Measurements from ENCODE around the gene GRIK4.

Gene GRIK4

GRCh38 chr11:120863359-120863758, 351.8 kb downstream of the GRIK4 start:
- no peak overlapping the region for H3K9ac ChIP-seq (ENCODE audit: low read depth in 1 of 2, low read length in 2 of 2)
- H3K27me3 ChIP-seq (ENCODE audit: control insufficient read depth in 2 of 2, insufficient read depth in 2 of 2, low read length in 2 of 2): no peaks in the 10 kb centered on the region
- H3K4me1 ChIP-seq (ENCODE audit: control insufficient read depth in 2 of 2, insufficient read depth in 2 of 2, low read length in 2 of 2): no peaks in the 10 kb centered on the region

GRCh38 chr11:120867024-120867423, 355.5 kb downstream of the GRIK4 start:
- Histone ChIP-seq H3K4me3 (ENCODE audit: low read length in 2 of 2) (no peak overlapping the region), H3K9ac (ENCODE audit: low read depth in 1 of 2, low read length in 2 of 2) (no peak overlapping the region), H3K27me3 (ENCODE audit: control insufficient read depth in 2 of 2, insufficient read depth in 2 of 2, low read length in 2 of 2) (no peaks in the 10 kb centered on the region), H3K9me3 (ENCODE audit: control insufficient read depth in 2 of 2, low read length in 2 of 2) (no peaks in the 10 kb centered on the region), H3K36me3 (ENCODE audit: control insufficient read depth in 2 of 2, insufficient read depth in 2 of 2, low read length in 2 of 2) (no peaks in the 10 kb centered on the region), H3K27ac (ENCODE audit: low read depth in 2 of 2, low read length in 2 of 2) (no peak overlapping the region), H3K4me1 (ENCODE audit: control insufficient read depth in 2 of 2, insufficient read depth in 2 of 2, low read length in 2 of 2) (no peaks in the 10 kb centered on the region)

More at GRCh38 chr11:120863359-120863758, 351.8 kb downstream of the GRIK4 start:
- Histone ChIP-seq H3K36me3 (ENCODE audit: control insufficient read depth in 2 of 2, insufficient read depth in 2 of 2, low read length in 2 of 2) (no peaks in the 10 kb centered on the region), H3K4me3 (ENCODE audit: low read length in 2 of 2) (no peak overlapping the region), H3K27ac (ENCODE audit: low read depth in 2 of 2, low read length in 2 of 2) (no peak overlapping the region), H3K9me3 (ENCODE audit: control insufficient read depth in 2 of 2, low read length in 2 of 2) (no peaks in the 10 kb centered on the region)

GRCh38 chr11:120867531-120867930, 356.0 kb downstream of the GRIK4 start:
- H3K9ac ChIP-seq (ENCODE audit: low read depth in 1 of 2, low read length in 2 of 2): no peak overlapping the region
- H3K4me3 ChIP-seq (ENCODE audit: low read length in 2 of 2): no peak overlapping the region
- H3K4me1 ChIP-seq (ENCODE audit: control insufficient read depth in 2 of 2, insufficient read depth in 2 of 2, low read length in 2 of 2): no peaks in the 10 kb centered on the region
- H3K9me3 ChIP-seq (ENCODE audit: control insufficient read depth in 2 of 2, low read length in 2 of 2): no peaks in the 10 kb centered on the region
- H3K36me3 ChIP-seq (ENCODE audit: control insufficient read depth in 2 of 2, insufficient read depth in 2 of 2, low read length in 2 of 2): no peaks in the 10 kb centered on the region
- H3K27ac ChIP-seq (ENCODE audit: low read depth in 2 of 2, low read length in 2 of 2): no peak overlapping the region
- H3K27me3 ChIP-seq (ENCODE audit: control insufficient read depth in 2 of 2, insufficient read depth in 2 of 2, low read length in 2 of 2): no peaks in the 10 kb centered on the region

- Histone ChIP-seq H3K27ac (ENCODE audit: low read depth in 2 of 2, low read length in 2 of 2) (no peak overlapping the region), H3K9ac (ENCODE audit: low read depth in 1 of 2, low read length in 2 of 2) (no peak overlapping the region), H3K36me3 (ENCODE audit: control insufficient read depth in 2 of 2, insufficient read depth in 2 of 2, low read length in 2 of 2) (no peaks in the 10 kb centered on the region), H3K4me3 (ENCODE audit: low read length in 2 of 2) (no peak overlapping the region), H3K27me3 (ENCODE audit: control insufficient read depth in 2 of 2, insufficient read depth in 2 of 2, low read length in 2 of 2) (no peaks in the 10 kb centered on the region), H3K4me1 (ENCODE audit: control insufficient read depth in 2 of 2, insufficient read depth in 2 of 2, low read length in 2 of 2) (no peaks in the 10 kb centered on the region), H3K9me3 (ENCODE audit: control insufficient read depth in 2 of 2, low read length in 2 of 2) (no peaks in the 10 kb centered on the region)
Measured at GRCh38 chr11:120867988-120868387, 356.4 kb downstream of the GRIK4 start.

- Histone ChIP-seq H3K4me3 (ENCODE audit: low read length in 2 of 2) (no peak overlapping the region), H3K4me1 (ENCODE audit: control insufficient read depth in 2 of 2, insufficient read depth in 2 of 2, low read length in 2 of 2) (no peaks in the 10 kb centered on the region), H3K36me3 (ENCODE audit: control insufficient read depth in 2 of 2, insufficient read depth in 2 of 2, low read length in 2 of 2) (no peaks in the 10 kb centered on the region), H3K27me3 (ENCODE audit: control insufficient read depth in 2 of 2, insufficient read depth in 2 of 2, low read length in 2 of 2) (no peaks in the 10 kb centered on the region), H3K9me3 (ENCODE audit: control insufficient read depth in 2 of 2, low read length in 2 of 2) (no peaks in the 10 kb centered on the region), H3K27ac (ENCODE audit: low read depth in 2 of 2, low read length in 2 of 2) (no peak overlapping the region), H3K9ac (ENCODE audit: low read depth in 1 of 2, low read length in 2 of 2) (no peak overlapping the region)
Measured at GRCh38 chr11:120869097-120869496, 357.5 kb downstream of the GRIK4 start.

GRCh38 chr11:120869516-120870011, 358.0 kb downstream of the GRIK4 start:
- no peak overlapping the region for H3K9ac ChIP-seq (ENCODE audit: low read depth in 1 of 2, low read length in 2 of 2)
- no peaks in the 10 kb centered on the region for H3K36me3 ChIP-seq (ENCODE audit: control insufficient read depth in 2 of 2, insufficient read depth in 2 of 2, low read length in 2 of 2)
- H3K27ac ChIP-seq (ENCODE audit: low read depth in 2 of 2, low read length in 2 of 2): no peak overlapping the region
- H3K4me1 ChIP-seq (ENCODE audit: control insufficient read depth in 2 of 2, insufficient read depth in 2 of 2, low read length in 2 of 2): no peaks in the 10 kb centered on the region
- no peak overlapping the region for H3K4me3 ChIP-seq (ENCODE audit: low read length in 2 of 2)
- no peaks in the 10 kb centered on the region for H3K9me3 ChIP-seq (ENCODE audit: control insufficient read depth in 2 of 2, low read length in 2 of 2)
- no peaks in the 10 kb centered on the region for H3K27me3 ChIP-seq (ENCODE audit: control insufficient read depth in 2 of 2, insufficient read depth in 2 of 2, low read length in 2 of 2)

- H3K27me3 ChIP-seq (ENCODE audit: control insufficient read depth in 2 of 2, insufficient read depth in 2 of 2, low read length in 2 of 2): no peaks in the 10 kb centered on the region
- H3K9ac ChIP-seq (ENCODE audit: low read depth in 1 of 2, low read length in 2 of 2): no peak overlapping the region
- H3K4me1 ChIP-seq (ENCODE audit: control insufficient read depth in 2 of 2, insufficient read depth in 2 of 2, low read length in 2 of 2): no peaks in the 10 kb centered on the region
- no peaks in the 10 kb centered on the region for H3K36me3 ChIP-seq (ENCODE audit: control insufficient read depth in 2 of 2, insufficient read depth in 2 of 2, low read length in 2 of 2)
- H3K4me3 ChIP-seq (ENCODE audit: low read length in 2 of 2): no peak overlapping the region
- no peak overlapping the region for H3K27ac ChIP-seq (ENCODE audit: low read depth in 2 of 2, low read length in 2 of 2)
- no peaks in the 10 kb centered on the region for H3K9me3 ChIP-seq (ENCODE audit: control insufficient read depth in 2 of 2, low read length in 2 of 2)
Measured at GRCh38 chr11:120871194-120871593, 359.6 kb downstream of the GRIK4 start.

GRCh38 chr11:120871924-120872323, 360.4 kb downstream of the GRIK4 start:
- H3K9ac ChIP-seq (ENCODE audit: low read depth in 1 of 2, low read length in 2 of 2): no peak overlapping the region
- no peaks in the 10 kb centered on the region for H3K36me3 ChIP-seq (ENCODE audit: control insufficient read depth in 2 of 2, insufficient read depth in 2 of 2, low read length in 2 of 2)
- no peaks in the 10 kb centered on the region for H3K9me3 ChIP-seq (ENCODE audit: control insufficient read depth in 2 of 2, low read length in 2 of 2)
- no peak overlapping the region for H3K27ac ChIP-seq (ENCODE audit: low read depth in 2 of 2, low read length in 2 of 2)
- H3K4me3 ChIP-seq (ENCODE audit: low read length in 2 of 2): no peak overlapping the region
- no peaks in the 10 kb centered on the region for H3K4me1 ChIP-seq (ENCODE audit: control insufficient read depth in 2 of 2, insufficient read depth in 2 of 2, low read length in 2 of 2)
- no peaks in the 10 kb centered on the region for H3K27me3 ChIP-seq (ENCODE audit: control insufficient read depth in 2 of 2, insufficient read depth in 2 of 2, low read length in 2 of 2)

GRCh38 chr11:120873966-120874735, 362.6 kb downstream of the GRIK4 start:
- no peaks in the 10 kb centered on the region for H3K4me1 ChIP-seq (ENCODE audit: control insufficient read depth in 2 of 2, insufficient read depth in 2 of 2, low read length in 2 of 2)
- no peak overlapping the region for H3K9ac ChIP-seq (ENCODE audit: low read depth in 1 of 2, low read length in 2 of 2)
- no peaks in the 10 kb centered on the region for H3K36me3 ChIP-seq (ENCODE audit: control insufficient read depth in 2 of 2, insufficient read depth in 2 of 2, low read length in 2 of 2)
- H3K27me3 ChIP-seq (ENCODE audit: control insufficient read depth in 2 of 2, insufficient read depth in 2 of 2, low read length in 2 of 2): no peaks in the 10 kb centered on the region
- H3K4me3 ChIP-seq (ENCODE audit: low read length in 2 of 2): no peak overlapping the region
- no peak overlapping the region for H3K27ac ChIP-seq (ENCODE audit: low read depth in 2 of 2, low read length in 2 of 2)
- H3K9me3 ChIP-seq (ENCODE audit: control insufficient read depth in 2 of 2, low read length in 2 of 2): no peaks in the 10 kb centered on the region

GRCh38 chr11:120875986-120876385, 364.4 kb downstream of the GRIK4 start:
- Histone ChIP-seq H3K27me3 (ENCODE audit: control insufficient read depth in 2 of 2, insufficient read depth in 2 of 2, low read length in 2 of 2) (peaks cover 0 to 3% of the 10 kb centered on the region in 2 donors), H3K4me3 (ENCODE audit: low read length in 2 of 2) (no peak overlapping the region), H3K27ac (ENCODE audit: low read depth in 2 of 2, low read length in 2 of 2) (no peak overlapping the region), H3K9me3 (ENCODE audit: control insufficient read depth in 2 of 2, low read length in 2 of 2) (no peaks in the 10 kb centered on the region), H3K4me1 (ENCODE audit: control insufficient read depth in 2 of 2, insufficient read depth in 2 of 2, low read length in 2 of 2) (no peaks in the 10 kb centered on the region), H3K9ac (ENCODE audit: low read depth in 1 of 2, low read length in 2 of 2) (no peak overlapping the region), H3K36me3 (ENCODE audit: control insufficient read depth in 2 of 2, insufficient read depth in 2 of 2, low read length in 2 of 2) (no peaks in the 10 kb centered on the region)

Data from mucosa of rectum (tissue), 2 donors.